ENCODE results near the gene ACSS2.

DNA sequence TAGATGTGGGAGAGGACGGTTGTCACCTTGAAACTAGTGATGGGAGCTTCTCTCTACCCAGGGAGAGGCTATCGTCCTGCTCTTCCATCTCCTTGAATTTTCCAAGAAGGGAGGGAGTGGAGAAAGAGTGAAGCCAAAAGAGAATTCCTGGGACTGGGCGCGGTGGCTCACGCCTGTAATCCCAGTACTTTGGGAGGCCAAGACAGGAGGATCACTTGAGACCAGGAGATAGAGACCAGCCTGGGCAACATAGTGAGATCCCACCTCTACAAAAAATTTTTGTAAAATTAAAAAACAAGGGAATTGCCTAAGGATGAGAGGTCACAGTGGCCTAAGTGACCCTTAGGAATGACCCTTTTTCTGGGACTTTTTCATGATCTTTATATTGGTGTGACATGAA is 88.1 kb downstream of the ACSS2 start:
- TF ChIP-seq LEF1 (IDR thresholded peaks at IDR 0.05; ENCODE audit: borderline replicate concordance) = no peak
- no peak for TF ChIP-seq FOXM1 (IDR thresholded peaks at IDR 0.05; ENCODE audit: borderline replicate concordance)
- no peak for TF ChIP-seq SP1 (IDR thresholded peaks at IDR 0.05)
- no peak for TF ChIP-seq FOXA1 (IDR thresholded peaks at IDR 0.05)
- TF ChIP-seq SUZ12 (IDR thresholded peaks at IDR 0.05) = no peak
- TF ChIP-seq BHLHE40 (IDR thresholded peaks at IDR 0.05; ENCODE audit: borderline replicate concordance) = no peak
- no peak for TF ChIP-seq ARNT (IDR thresholded peaks at IDR 0.05)
- TF ChIP-seq ZNF384 (IDR thresholded peaks at IDR 0.05) = no peak
- TF ChIP-seq FOXK2 (IDR thresholded peaks at IDR 0.05) = no peak
- TF ChIP-seq HDGF (IDR thresholded peaks at IDR 0.05; ENCODE audit: borderline replicate concordance) = no peak
- TF ChIP-seq L3MBTL2 (conservative IDR thresholded peaks at IDR 0.05) = no peak
- TF ChIP-seq PKNOX1 (IDR thresholded peaks at IDR 0.05) = no peak
- TF ChIP-seq TARDBP (IDR thresholded peaks at IDR 0.05) = no peak

All from HEK293T (cell line).